GM18907 (cell line): ENCODE data around the gene TSPAN8.
"Not testable (repeated sequence)": the region's sequence is repeated elsewhere in the genome, so short reads cannot be mapped to it uniquely, and the experiment has no call there.

Source experiments
- ATAC-seq: cut with Tn5 transposase; IDR thresholded peaks from one replicate; pipeline ENCODE4 v1.9.1; 2021; ENCODE audit warnings: mild to moderate bottlenecking, moderate library complexity; ENCODE audit not compliant: unreplicated experiment

Gene TSPAN8

GRCh38 chr12:71157601-71158233 lies at the start of gene TSPAN8:
TSPAN8 (minus strand) TSS chr12:71157999; CDS start chr12:71157678, 321 bp downstream.
- no peak for ATAC-seq

GRCh38 chr12:71201136-71201679 lies 43.4 kb upstream of the TSPAN8 start:
- ATAC-seq, result no peak

GRCh38 chr12:71200706-71201105 lies 42.9 kb upstream of the TSPAN8 start:
- no peak for ATAC-seq

GRCh38 chr12:71197460-71197859 lies 39.7 kb upstream of the TSPAN8 start:
- no peak for ATAC-seq

- ATAC-seq, result no peak
Observed at GRCh38 chr12:71195338-71195896, 37.6 kb upstream of the TSPAN8 start.

- no peak for ATAC-seq
Observed at GRCh38 chr12:71194657-71195056, 36.9 kb upstream of the TSPAN8 start.

- ATAC-seq, result no peak
Observed at GRCh38 chr12:71193041-71193440, 35.2 kb upstream of the TSPAN8 start.

GRCh38 chr12:71191509-71192196 lies 33.9 kb upstream of the TSPAN8 start:
- ATAC-seq, result no peak

- ATAC-seq, result no peak
Observed at GRCh38 chr12:71190822-71191221, 33.0 kb upstream of the TSPAN8 start.

- no peak for ATAC-seq
Observed at GRCh38 chr12:71187379-71187778, 29.6 kb upstream of the TSPAN8 start.

GRCh38 chr12:71186571-71187288 lies 28.9 kb upstream of the TSPAN8 start:
- no peak for ATAC-seq

- ATAC-seq, result no peak
Observed at GRCh38 chr12:71183846-71184245, 26.0 kb upstream of the TSPAN8 start.

- ATAC-seq, result no peak
Observed at GRCh38 chr12:71183018-71183417, 25.2 kb upstream of the TSPAN8 start.

GRCh38 chr12:71178162-71178561 lies 20.4 kb upstream of the TSPAN8 start:
- ATAC-seq, result no peak

GRCh38 chr12:71174825-71175224 lies 17.0 kb upstream of the TSPAN8 start:
- ATAC-seq, result no peak

- ATAC-seq, result no peak
Observed at GRCh38 chr12:71174146-71174545, 16.3 kb upstream of the TSPAN8 start.

GRCh38 chr12:71170456-71170855 lies 12.7 kb upstream of the TSPAN8 start:
- no peak for ATAC-seq

- ATAC-seq, result no peak
Observed at GRCh38 chr12:71169286-71169685, 11.5 kb upstream of the TSPAN8 start.

- ATAC-seq, result no peak
Observed at GRCh38 chr12:71166862-71167496, 9.2 kb upstream of the TSPAN8 start.

- ATAC-seq, result no peak
Observed at GRCh38 chr12:71166280-71166679, 8.5 kb upstream of the TSPAN8 start.

- ATAC-seq, result not testable (repeated sequence)
Observed at GRCh38 chr12:71165780-71166179, 8.0 kb upstream of the TSPAN8 start.
